ENCODE results near the gene KLHL21. TPM values are rescaled to one million over a fixed set of nuclear protein-coding genes. Genes with fewer than 3 reads are reported as not detected.
A peak's percentile ranks its signal among the peaks of the same experiment; 100 is the strongest.

Gene KLHL21
- total RNA-seq, 2 donors from 2014 or later: 10.9 to 13.2 TPM

- H3K27me3 Mint-ChIP-seq (ENCODE audit: insufficient read depth): no peaks in the 10 kb centered on the region
- peaks cover 13% of the 10 kb centered on the region for H3K4me1 Mint-ChIP-seq
- TF ChIP-seq CTCF (conservative IDR thresholded peaks at IDR 0.05): no peak
- 96 to 100% methylated on average over 6 to 7 of the region's 7 CpGs for WGBS, 2 experiments (ENCODE audit: insufficient coverage in 1 of 2, insufficient read length in 1 of 2)
- DNase-seq: no peak
- Histone ChIP-seq H3K4me3 (ENCODE audit: low read length) (no peak overlapping the region), H3K9ac (ENCODE audit: extremely low read depth, low read length, poor library complexity, severe bottlenecking) (no peak overlapping the region), H3K27ac (ENCODE audit: low read depth, low read length) (no peak overlapping the region), H3K27me3 (ENCODE audit: control insufficient read depth, insufficient read depth, low read length, poor library complexity, severe bottlenecking) (no peaks in the 10 kb centered on the region), H3K36me3 (ENCODE audit: control insufficient read depth, insufficient read depth, low read length) (peaks cover 23% of the 10 kb centered on the region), H3K4me1 (ENCODE audit: control insufficient read depth, insufficient read depth, low read length) (peaks cover 1% of the 10 kb centered on the region), H3K9me3 (ENCODE audit: control insufficient read depth, low read length) (no peaks in the 10 kb centered on the region)
- H3K27ac Mint-ChIP-seq: no peak overlapping the region
- peaks cover 25% of the 10 kb centered on the region for H3K36me3 Mint-ChIP-seq (ENCODE audit: low read depth)
- H3K4me3 Mint-ChIP-seq: no peak overlapping the region
- H3K9me3 Mint-ChIP-seq: no peaks in the 10 kb centered on the region
Measured at GRCh38 chr1:6585841-6586240, 16.8 kb downstream of the KLHL21 start.

- DNase-seq: no peak
- H3K4me3 ChIP-seq (ENCODE audit: low read length): no peak overlapping the region
- H3K9me3 ChIP-seq (ENCODE audit: control insufficient read depth, low read length): no peaks in the 10 kb centered on the region
- H3K36me3 Mint-ChIP-seq (ENCODE audit: low read depth): peaks cover 22% of the 10 kb centered on the region
- no peak overlapping the region for H3K27ac ChIP-seq (ENCODE audit: low read depth, low read length)
- peaks cover 18% of the 10 kb centered on the region for H3K4me1 Mint-ChIP-seq
- peak overlapping the region; percentile 6 for H3K27ac Mint-ChIP-seq
- peaks cover 17% of the 10 kb centered on the region for H3K36me3 ChIP-seq (ENCODE audit: control insufficient read depth, insufficient read depth, low read length)
- H3K27me3 Mint-ChIP-seq (ENCODE audit: insufficient read depth): no peaks in the 10 kb centered on the region
- H3K27me3 ChIP-seq (ENCODE audit: control insufficient read depth, insufficient read depth, low read length, poor library complexity, severe bottlenecking): no peaks in the 10 kb centered on the region
- peaks cover 5% of the 10 kb centered on the region for H3K4me1 ChIP-seq (ENCODE audit: control insufficient read depth, insufficient read depth, low read length)
- TF ChIP-seq CTCF (conservative IDR thresholded peaks at IDR 0.05): no peak
- 92 to 94% methylated on average over 8 to 12 of the region's 12 CpGs for WGBS, 2 experiments (ENCODE audit: insufficient coverage in 1 of 2, insufficient read length in 1 of 2)
- no peak overlapping the region for H3K4me3 Mint-ChIP-seq
- H3K9me3 Mint-ChIP-seq: no peaks in the 10 kb centered on the region
- H3K9ac ChIP-seq (ENCODE audit: extremely low read depth, low read length, poor library complexity, severe bottlenecking): no peak overlapping the region
Measured at GRCh38 chr1:6585081-6585722, 17.5 kb downstream of the KLHL21 start.

- Histone ChIP-seq H3K27me3 (ENCODE audit: control insufficient read depth, insufficient read depth, low read length, poor library complexity, severe bottlenecking) (no peaks in the 10 kb centered on the region), H3K9ac (ENCODE audit: extremely low read depth, low read length, poor library complexity, severe bottlenecking) (no peak overlapping the region), H3K4me3 (ENCODE audit: low read length) (no peak overlapping the region), H3K27ac (ENCODE audit: low read depth, low read length) (no peak overlapping the region), H3K36me3 (ENCODE audit: control insufficient read depth, insufficient read depth, low read length) (peaks cover 14% of the 10 kb centered on the region), H3K9me3 (ENCODE audit: control insufficient read depth, low read length) (no peaks in the 10 kb centered on the region), H3K4me1 (ENCODE audit: control insufficient read depth, insufficient read depth, low read length) (peaks cover 7% of the 10 kb centered on the region)
- Mint-ChIP-seq H3K27ac (peak overlapping the region; percentile 38), H3K9me3 (no peaks in the 10 kb centered on the region), H3K27me3 (ENCODE audit: insufficient read depth) (no peaks in the 10 kb centered on the region), H3K36me3 (ENCODE audit: low read depth) (peaks cover 16% of the 10 kb centered on the region), H3K4me3 (no peak overlapping the region), H3K4me1 (peaks cover 21% of the 10 kb centered on the region)
- TF ChIP-seq CTCF (conservative IDR thresholded peaks at IDR 0.05): peak; percentile 66
- no peak for DNase-seq
- 82 to 92% methylated on average over 12 to 21 of the region's 21 CpGs for WGBS, 2 experiments (ENCODE audit: insufficient coverage in 1 of 2, insufficient read length in 1 of 2)
Measured at GRCh38 chr1:6584126-6585080, 18.3 kb downstream of the KLHL21 start.
